K562 (cell line): ENCODE data around the gene TYRO3. TPM values are rescaled to one million over a fixed set of nuclear protein-coding genes. Genes with fewer than 3 reads are reported as not detected.

Experiments used
- CHD2 ChIP-seq: IDR thresholded peaks from 2 replicates; pipeline ENCODE4 v1.6.1; 2011; ENCODE audit warnings: low read depth, low read length
- CREB3L1 ChIP-seq: fragments of 450-650 bp; IDR thresholded peaks from 2 replicates; pipeline ENCODE4 v1.6.1; 2014; ENCODE audit warnings: low read depth, mild to moderate bottlenecking, moderate library complexity, borderline replicate concordance
- CXXC5 ChIP-seq: fragments of 250-450 bp; sonication (Bioruptor Pico); IDR thresholded peaks from 2 replicates; pipeline ENCODE4 v1.8.0; 2022; ENCODE audit warnings: inconsistent platforms, mild to moderate bottlenecking, moderate library complexity
- DPF2 ChIP-seq: fragments of 450-650 bp; IDR thresholded peaks from 2 replicates; pipeline ENCODE4 v1.6.1; 2016
- ELF1 ChIP-seq: fragments of 200-800 bp; sonication (Bioruptor generic); IDR thresholded peaks from 2 replicates; pipeline ENCODE4 v1.6.1; 2016; ENCODE audit warnings: missing genetic modification characterization, missing compliant biosample characterization
- ETS1 ChIP-seq: conservative IDR thresholded peaks from 2 replicates; pipeline ENCODE4 v1.6.1; 2011; ENCODE audit warnings: low read depth, mild to moderate bottlenecking, low read length; ENCODE audit not compliant: control insufficient read depth
- ETV6 ChIP-seq, 3 experiments: fragments of 150-350 bp in 1 of 3; sonication (generic) in 1 of 3; formaldehyde crosslinking in 1 of 3; IDR thresholded peaks; 2 replicates each; pipeline versions ENCODE4 v1.6.1 to v1.8.0; 2014 to 2022; ENCODE audit warnings: borderline replicate concordance in 2 of 3, low read depth in 2 of 3, antibody characterized with exemption in 1 of 3, low read length in 1 of 3, mild to moderate bottlenecking in 1 of 3, missing genetic modification reagents in 1 of 3
- GATAD2A ChIP-seq: fragments of 450-650 bp; IDR thresholded peaks from 2 replicates; pipeline ENCODE4 v1.6.1; 2017
- GATAD2B ChIP-seq: fragments of 450-650 bp; IDR thresholded peaks from 2 replicates; pipeline ENCODE4 v1.6.1; 2017; ENCODE audit warnings: mild to moderate bottlenecking, borderline replicate concordance
- MITF ChIP-seq: IDR thresholded peaks from 2 replicates; pipeline ENCODE4 v1.6.1; 2014; ENCODE audit warnings: antibody characterized with exemption
- MNT ChIP-seq, 2 experiments: fragments of 450-650 bp; conservative IDR thresholded peaks; 2 replicates each; pipeline ENCODE4 v1.6.1; 2017; ENCODE audit warnings: mild to moderate bottlenecking in 2 of 2, moderate library complexity in 2 of 2
- NFIC ChIP-seq: fragments of 450-650 bp; IDR thresholded peaks from 2 replicates; pipeline ENCODE4 v1.6.1; 2017; ENCODE audit warnings: mild to moderate bottlenecking, inconsistent platforms
- PHF20 ChIP-seq: fragments of 450-650 bp; IDR thresholded peaks from 2 replicates; pipeline ENCODE4 v1.6.1; 2018; ENCODE audit not compliant: partially characterized antibody
- RB1 ChIP-seq: fragments of 450-650 bp; IDR thresholded peaks from 2 replicates; pipeline ENCODE4 v1.6.1; 2017; ENCODE audit warnings: low read depth, mild to moderate bottlenecking
- RCOR1 ChIP-seq, 2 experiments: IDR thresholded peaks; 2 replicates each; pipeline ENCODE4 v1.6.1; 2012; ENCODE audit warnings: low read depth in 2 of 2, low read length in 2 of 2, borderline replicate concordance in 1 of 2, improper control_type of control experiment in 1 of 2
- SMARCE1 ChIP-seq: fragments of 450-650 bp; IDR thresholded peaks from 2 replicates; pipeline ENCODE4 v1.7.1; 2016; ENCODE audit warnings: mild to moderate bottlenecking
- SOX6 ChIP-seq: fragments of 450-650 bp; IDR thresholded peaks from 2 replicates; pipeline ENCODE4 v1.6.1; 2014; ENCODE audit warnings: mild to moderate bottlenecking
- TEAD4 ChIP-seq, 2 experiments: sonication (generic) in 1 of 2; formaldehyde crosslinking in 1 of 2; IDR thresholded peaks; 2 replicates each; pipeline versions ENCODE4 v1.6.1 to v1.8.0; 2012 to 2022; ENCODE audit warnings: borderline replicate concordance in 1 of 2, inconsistent platforms in 1 of 2, low read length in 1 of 2, mild to moderate bottlenecking in 1 of 2, missing genetic modification reagents in 1 of 2
- ZNF124 ChIP-seq: sonication (generic); formaldehyde crosslinking; IDR thresholded peaks from 2 replicates; pipeline ENCODE4 v1.8.1; 2022; ENCODE audit warnings: missing genetic modification reagents
- polyA plus RNA-seq, 8 experiments: library from polyadenylated mRNA; depleted of rRNA in 4 of 8; stranded (reverse) in 5 of 8; unstranded in 3 of 8; fragments of >200 nt; fragmentation: Nextera tagmentation in 2 of 8; fragmentation: Illumina TruSeq in 1 of 8; extraction: Ambion mirVana in 2 of 8; extraction: Trizol in 1 of 8; gene quantifications; 2 replicates each; pipeline versions ENCODE4 v1.2.1 to v1.2.3, GENCODE V29; 2011 to 2014; ENCODE audit warnings: inconsistent platforms in 1 of 8, missing spikeins in 1 of 8
- total RNA-seq, 7 experiments: library from RNA; depleted of rRNA in 6 of 7; stranded (reverse); fragments of >200 nt in 6 of 7; fragmentation: Illumina TruSeq in 2 of 7; extraction: Trizol in 2 of 7; gene quantifications; 2 replicates each; pipeline versions ENCODE4 v1.2.1 to v1.2.3, GENCODE V29; 2011 to 2021; ENCODE audit warnings: low replicate concordance in 1 of 7
- TF ChIP-seq, protein P1 (sequence below): fragments of 250-450 bp; sonication (Bioruptor Pico); IDR thresholded peaks from 2 replicates; pipeline ENCODE4 v1.8.0; 2022; ENCODE audit warnings: inconsistent platforms

The TYRO3 gene
- total and polyA plus RNA-seq, 9 of the 15 experiments (the other 6 are each of a cell fraction or from before 2014, with no cell fraction given) = 2.6 to 39.6 (median 18.6) TPM

DNA sequence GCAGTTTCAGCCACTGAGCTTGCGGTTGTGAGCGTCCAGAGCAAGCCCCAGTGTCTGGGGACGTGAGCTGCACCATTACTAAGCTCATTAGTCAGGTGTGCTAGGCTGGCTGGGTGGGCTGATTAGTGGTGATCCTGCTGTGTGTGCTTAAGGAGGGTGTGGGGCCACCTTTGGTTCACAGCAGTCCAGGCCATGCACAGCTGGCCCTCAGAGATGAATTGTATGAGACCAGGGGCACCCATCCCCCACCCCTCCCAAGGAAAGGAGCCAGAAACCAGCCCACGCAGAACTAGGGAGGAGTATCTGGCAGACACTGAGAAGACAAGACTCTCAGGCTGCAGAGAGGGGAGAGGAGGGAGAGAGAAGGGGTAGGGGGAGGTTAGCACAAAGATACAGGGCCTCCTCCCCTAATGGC is 3.8 kb downstream of the TYRO3 start (continued):
- TF ChIP-seq TEAD4 (IDR thresholded peaks at IDR 0.05; ENCODE audit: low read length) (peak; percentile 78), TEAD4 (CRISPR knock-in tag; IDR thresholded peaks at IDR 0.05; ENCODE audit: borderline replicate concordance) (no peak), CREB3L1 (0 out of 2 replicates have a peak, but pooled peaks have one; percentile 38), MITF (no peak), SOX6 (peak; percentile 22; the same call in 1 of the 2 replicates), GATAD2B (peak; percentile 41; the same call in 1 of the 2 replicates), MNT (conservative IDR thresholded peaks at IDR 0.05) (peak in 1 of 2 experiments; percentile 39; a peak in 1 of 4 replicates), RB1 (peak; percentile 32; the same call in 1 of the 2 replicates), DPF2 (peak; percentile 75), ETS1 (peak; percentile 76; the same call in 1 of the 2 replicates), CXXC5 (CRISPR knock-in tag) (no peak), RCOR1 (IDR thresholded peaks at IDR 0.05; ENCODE audit: borderline replicate concordance in 1 of 2, low read depth in 2 of 2, low read length in 2 of 2) (peak in 1 of 2 experiments; percentile 64; a peak in 1 of 4 replicates), ELF1 (no peak), SMARCE1 (peak; percentile 54; the same call in 1 of the 2 replicates), PHF20 (peak; percentile 12), ZNF124 (CRISPR knock-in tag) (no peak), NFIC (peak; percentile 90), CHD2 (peak; percentile 51; the same call in 1 of the 2 replicates), ETV6 (IDR thresholded peaks at IDR 0.05; ENCODE audit: borderline replicate concordance in 1 of 2, low read depth in 2 of 2, low read length in 1 of 2) (0 out of 4 replicates have a peak, but pooled peaks of 1 of the 2 experiments have one; percentile 43), ETV6 (CRISPR knock-in tag; IDR thresholded peaks at IDR 0.05; ENCODE audit: borderline replicate concordance) (no peak), GATAD2A (peak; percentile 45; the same call in 1 of the 2 replicates)
- TF ChIP-seq, protein P1, sequence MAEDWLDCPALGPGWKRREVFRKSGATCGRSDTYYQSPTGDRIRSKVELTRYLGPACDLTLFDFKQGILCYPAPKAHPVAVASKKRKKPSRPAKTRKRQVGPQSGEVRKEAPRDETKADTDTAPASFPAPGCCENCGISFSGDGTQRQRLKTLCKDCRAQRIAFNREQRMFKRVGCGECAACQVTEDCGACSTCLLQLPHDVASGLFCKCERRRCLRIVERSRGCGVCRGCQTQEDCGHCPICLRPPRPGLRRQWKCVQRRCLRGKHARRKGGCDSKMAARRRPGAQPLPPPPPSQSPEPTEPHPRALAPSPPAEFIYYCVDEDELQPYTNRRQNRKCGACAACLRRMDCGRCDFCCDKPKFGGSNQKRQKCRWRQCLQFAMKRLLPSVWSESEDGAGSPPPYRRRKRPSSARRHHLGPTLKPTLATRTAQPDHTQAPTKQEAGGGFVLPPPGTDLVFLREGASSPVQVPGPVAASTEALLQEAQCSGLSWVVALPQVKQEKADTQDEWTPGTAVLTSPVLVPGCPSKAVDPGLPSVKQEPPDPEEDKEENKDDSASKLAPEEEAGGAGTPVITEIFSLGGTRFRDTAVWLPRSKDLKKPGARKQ (CRISPR knock-in tag) = no peak
